CD14-positive monocyte (primary cell): ENCODE data around the gene CACNA1B. TPM values are rescaled to one million over a fixed set of nuclear protein-coding genes. Genes with fewer than 3 reads are reported as not detected.

Experiments used
- DNase-seq, 3 donors: peaks; one replicate each; pipeline ENCODE4 v3.0.0-alpha.2; 2011 to 2022
- H2AFZ ChIP-seq: 2 replicates; pipeline ENCODE4 v1.6.0; 2012; ENCODE audit warnings: mild to moderate bottlenecking, low read depth, low read length, inconsistent platforms; ENCODE audit not compliant: insufficient read depth, poor library complexity, severe bottlenecking
- H3K27ac ChIP-seq, 2 donors: 1 replicate in 1 of 2; 2 replicates in 1 of 2; pipeline ENCODE4 v1.5.1; 2012 to 2013; ENCODE audit warnings: low read length in 2 of 2, control low read depth in 1 of 2, inconsistent platforms in 1 of 2, low read depth in 1 of 2, mild to moderate bottlenecking in 1 of 2
- H3K27me3 ChIP-seq, 2 donors: one replicate each; pipeline versions ENCODE4 v1.6.0 to v1.6.1; 2011 to 2013; ENCODE audit warnings: low read length in 2 of 2; ENCODE audit not compliant: control insufficient read depth in 2 of 2, insufficient read depth in 2 of 2
- H3K36me3 ChIP-seq, 2 donors: replicated peaks in 1 of 2; 1 replicate in 1 of 2; 2 replicates in 1 of 2; pipeline versions ENCODE4 v1.5.1 to v1.6.1; 2012 to 2013; ENCODE audit warnings: low read length in 2 of 2, control low read depth in 1 of 2, inconsistent platforms in 1 of 2, mild to moderate bottlenecking in 1 of 2; ENCODE audit not compliant: insufficient read depth in 2 of 2, control insufficient read depth in 1 of 2
- H3K4me1 ChIP-seq, 2 donors: 1 replicate in 1 of 2; 2 replicates in 1 of 2; pipeline versions ENCODE4 v1.5.1 to v1.6.1; 2012 to 2013; ENCODE audit warnings: low read length in 2 of 2, control low read depth in 1 of 2, inconsistent platforms in 1 of 2, mild to moderate bottlenecking in 1 of 2, moderate library complexity in 1 of 2; ENCODE audit not compliant: insufficient read depth in 2 of 2, control insufficient read depth in 1 of 2
- H3K4me2 ChIP-seq: replicated peaks from 2 replicates; pipeline ENCODE3; 2012; ENCODE audit warnings: low read length, moderate library complexity, mild to moderate bottlenecking; ENCODE audit not compliant: poor library complexity, severe bottlenecking; ENCODE audit errors: extremely low read depth
- H3K4me3 ChIP-seq, 3 experiments: fragments of 200-600 bp in 1 of 3; sonication (generic) in 1 of 3; replicated peaks in 1 of 3; 1 replicate in 2 of 3; 2 replicates in 1 of 3; pipeline ENCODE4 v1.5.1; 2011 to 2013; ENCODE audit warnings: low read length in 3 of 3, mild to moderate bottlenecking in 3 of 3, control low read depth in 2 of 3, low read depth in 2 of 3, inconsistent platforms in 1 of 3, moderate library complexity in 1 of 3
- H3K79me2 ChIP-seq: 2 replicates; pipeline ENCODE4 v1.6.0; 2012; ENCODE audit warnings: mild to moderate bottlenecking, control low read depth, inconsistent platforms, low read length, moderate library complexity; ENCODE audit not compliant: insufficient read depth
- H3K9ac ChIP-seq: 2 replicates; pipeline ENCODE4 v1.6.0; 2017; ENCODE audit warnings: low read length, mild to moderate bottlenecking; ENCODE audit not compliant: insufficient read depth, poor library complexity, severe bottlenecking
- H3K9me3 ChIP-seq, 2 donors: replicated peaks in 1 of 2; 1 replicate in 1 of 2; 2 replicates in 1 of 2; pipeline versions ENCODE4 v1.5.1 to v1.6.1; 2012 to 2013; ENCODE audit warnings: low read length in 2 of 2, control low read depth in 1 of 2; ENCODE audit not compliant: control insufficient read depth in 1 of 2, insufficient read depth in 1 of 2
- H4K20me1 ChIP-seq: 2 replicates; pipeline ENCODE4 v1.6.0; 2012; ENCODE audit warnings: mild to moderate bottlenecking, low read length, control low read depth, moderate library complexity; ENCODE audit not compliant: insufficient read depth
- H3K27ac Mint-ChIP-seq, 7 donors: one replicate each; pipeline ENCODE4 v1.8.0; 2020; ENCODE audit warnings: mild to moderate bottlenecking in 7 of 7, mixed read lengths in 7 of 7, moderate library complexity in 6 of 7, inconsistent platforms in 2 of 7
- H3K27me3 Mint-ChIP-seq, 3 donors: one replicate each; pipeline ENCODE4 v1.8.0; 2021 to 2022; ENCODE audit warnings: low read depth in 3 of 3, mild to moderate bottlenecking in 3 of 3, mixed read lengths in 3 of 3, moderate library complexity in 3 of 3, inconsistent platforms in 1 of 3
- H3K36me3 Mint-ChIP-seq, 2 donors: one replicate each; pipeline ENCODE4 v1.8.0; 2020; ENCODE audit warnings: mixed read lengths in 2 of 2, inconsistent platforms in 1 of 2, mild to moderate bottlenecking in 1 of 2
- H3K4me1 Mint-ChIP-seq: one replicate; pipeline ENCODE4 v1.8.0; 2020; ENCODE audit warnings: mild to moderate bottlenecking, mixed read lengths
- H3K4me3 Mint-ChIP-seq, 2 donors: one replicate each; pipeline ENCODE4 v1.8.0; 2020; ENCODE audit warnings: mild to moderate bottlenecking in 2 of 2, mixed read lengths in 2 of 2, moderate library complexity in 1 of 2
- H3K9me3 Mint-ChIP-seq, 7 donors: one replicate each; pipeline ENCODE4 v1.8.0; 2020 to 2022; ENCODE audit warnings: mixed read lengths in 7 of 7, mild to moderate bottlenecking in 6 of 7, moderate library complexity in 6 of 7, inconsistent platforms in 2 of 7
- WGBS: methylation state at CpG from one replicate; pipeline ENCODE4 v1.1.5; 2013; ENCODE audit warnings: missing lambda C conversion rate; ENCODE audit not compliant: insufficient coverage; 5-methylcytosine and 5-hydroxymethylcytosine counted together
- intact Hi-C, 2 donors: fragments of 100-400 bp; cut with micrococcal nuclease; formaldehyde crosslinking; loops; one replicate each; pipeline versions ENCODE4 v1.15.0 to v1.15.1; 2023
- polyA plus RNA-seq, 3 donors: library from polyadenylated mRNA; depleted of rRNA in 1 of 3; unstranded in 2 of 3; stranded (reverse) in 1 of 3; fragments of 300-500 nt in 2 of 3; fragments of >200 nt in 1 of 3; fragmentation: Illumina TruSeq in 2 of 3; gene quantifications; 1 replicate in 2 of 3; 2 replicates in 1 of 3; pipeline ENCODE4 v1.2.3, GENCODE V29; 2012 to 2021
- TF ChIP-seq, protein P1 (sequence below): fragments of 200-600 bp; IDR thresholded peaks from one replicate; pipeline ENCODE4 v1.8.0; 2022; ENCODE audit warnings: antibody characterized with exemption, mild to moderate bottlenecking

Gene CACNA1B
- polyA plus RNA-seq, 3 donors: not detected

DNA sequence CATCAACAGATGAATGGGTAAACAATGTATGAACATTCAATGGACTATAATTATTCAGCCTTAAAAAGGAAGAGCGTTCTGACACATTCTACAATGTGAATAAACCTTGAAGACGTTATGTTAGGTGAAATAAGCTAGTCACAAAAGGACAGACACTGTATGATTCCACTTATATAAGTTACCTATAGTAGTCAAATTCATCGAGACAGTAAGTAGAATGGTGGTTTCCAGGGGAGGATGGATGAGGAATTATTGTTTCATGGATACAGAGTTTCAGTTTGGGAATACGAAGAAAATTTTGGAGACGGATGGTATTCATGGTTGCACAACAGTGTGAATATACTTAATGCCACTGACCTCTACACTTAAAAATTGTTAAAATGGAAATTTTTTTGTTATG is 216.4 kb downstream of the CACNA1B start:
- no peaks in the 10 kb centered on the region for H3K9me3 ChIP-seq
- H3K36me3 ChIP-seq: no peaks in the 10 kb centered on the region
- H3K9ac ChIP-seq: no peak overlapping the region
- Mint-ChIP-seq H3K27me3 (peaks cover 5 to 18% (median 9%) of the 10 kb centered on the region in 3 donors), H3K4me1 (peaks cover 19% of the 10 kb centered on the region), H3K4me3 (no peak overlapping the region), H3K36me3 (no peaks in the 10 kb centered on the region), H3K9me3 (no peaks in the 10 kb centered on the region), H3K27ac (no peak overlapping the region)
- TF ChIP-seq, protein P1, sequence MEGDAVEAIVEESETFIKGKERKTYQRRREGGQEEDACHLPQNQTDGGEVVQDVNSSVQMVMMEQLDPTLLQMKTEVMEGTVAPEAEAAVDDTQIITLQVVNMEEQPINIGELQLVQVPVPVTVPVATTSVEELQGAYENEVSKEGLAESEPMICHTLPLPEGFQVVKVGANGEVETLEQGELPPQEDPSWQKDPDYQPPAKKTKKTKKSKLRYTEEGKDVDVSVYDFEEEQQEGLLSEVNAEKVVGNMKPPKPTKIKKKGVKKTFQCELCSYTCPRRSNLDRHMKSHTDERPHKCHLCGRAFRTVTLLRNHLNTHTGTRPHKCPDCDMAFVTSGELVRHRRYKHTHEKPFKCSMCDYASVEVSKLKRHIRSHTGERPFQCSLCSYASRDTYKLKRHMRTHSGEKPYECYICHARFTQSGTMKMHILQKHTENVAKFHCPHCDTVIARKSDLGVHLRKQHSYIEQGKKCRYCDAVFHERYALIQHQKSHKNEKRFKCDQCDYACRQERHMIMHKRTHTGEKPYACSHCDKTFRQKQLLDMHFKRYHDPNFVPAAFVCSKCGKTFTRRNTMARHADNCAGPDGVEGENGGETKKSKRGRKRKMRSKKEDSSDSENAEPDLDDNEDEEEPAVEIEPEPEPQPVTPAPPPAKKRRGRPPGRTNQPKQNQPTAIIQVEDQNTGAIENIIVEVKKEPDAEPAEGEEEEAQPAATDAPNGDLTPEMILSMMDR: no peak
- intact Hi-C loops: no loop called here
- no peaks in the 10 kb centered on the region for H4K20me1 ChIP-seq
- H3K4me1 ChIP-seq: peaks cover 4 to 8% of the 10 kb centered on the region in 2 donors
- WGBS: no CpG with 5 or more reads among the region's 5 CpGs
- H3K27ac ChIP-seq: no peak overlapping the region
- H2AFZ ChIP-seq: no peak overlapping the region
- no peaks in the 10 kb centered on the region for H3K79me2 ChIP-seq
- no peak overlapping the region for H3K4me2 ChIP-seq
- DNase-seq: no peak
- H3K4me3 ChIP-seq: no peak overlapping the region
- H3K27me3 ChIP-seq: peaks cover 0 to 4% of the 10 kb centered on the region in 2 donors

DNA sequence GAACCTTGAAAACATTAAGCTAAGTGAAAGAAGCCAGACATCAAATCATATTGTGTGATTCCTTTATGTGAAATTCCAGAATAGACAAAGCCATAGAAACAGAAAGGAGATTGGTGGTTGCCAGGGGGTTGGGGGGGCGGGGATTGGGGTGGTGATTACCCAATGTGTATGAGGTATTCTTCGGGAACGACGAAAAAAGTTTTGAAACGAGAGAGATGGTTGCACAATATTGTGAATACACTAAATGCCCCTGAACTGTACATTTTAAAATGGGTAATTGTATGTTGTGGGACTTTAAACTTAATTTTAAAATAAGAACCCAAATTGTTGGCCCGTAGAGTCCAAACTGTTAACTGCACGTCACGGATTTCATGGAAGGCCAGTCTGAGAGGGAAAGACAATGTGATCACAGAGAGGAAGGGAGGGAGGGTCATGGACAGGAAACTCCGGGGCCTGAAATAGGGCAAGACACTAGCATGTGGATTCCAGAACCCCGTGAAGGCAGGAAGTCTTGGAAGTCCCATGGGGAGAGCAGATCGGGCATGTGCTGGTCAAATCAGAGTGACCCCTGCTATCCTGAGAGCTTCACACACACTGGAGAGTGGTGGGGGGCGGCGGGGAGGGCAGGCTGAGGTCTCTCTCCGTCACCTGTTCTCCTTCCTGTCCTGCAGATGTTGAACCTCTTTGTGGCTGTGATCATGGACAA is 218.4 kb downstream of the CACNA1B start:
- H3K4me3 Mint-ChIP-seq: no peak overlapping the region
- intact Hi-C loops: no loop called here
- peak overlapping the region in 3 of 7 donors; percentile 2 to 53 (median 34) for H3K27ac Mint-ChIP-seq
- H3K4me3 ChIP-seq: no peak overlapping the region
- peaks cover 4 to 8% of the 10 kb centered on the region in 2 donors for H3K4me1 ChIP-seq
- DNase-seq: peak in 2 of 3 donors; percentile 5 to 22
- 86% methylated on average over 8 of the region's 14 CpGs for WGBS
- no peaks in the 10 kb centered on the region for H3K36me3 Mint-ChIP-seq
- H3K27me3 Mint-ChIP-seq: peaks cover 3 to 11% (median 9%) of the 10 kb centered on the region in 3 donors
- H3K79me2 ChIP-seq: no peaks in the 10 kb centered on the region
- H3K36me3 ChIP-seq: no peaks in the 10 kb centered on the region
- no peak overlapping the region for H3K27ac ChIP-seq
- TF ChIP-seq, protein P1: no peak
- H3K27me3 ChIP-seq: peaks cover 0 to 2% of the 10 kb centered on the region in 2 donors
- H4K20me1 ChIP-seq: no peaks in the 10 kb centered on the region
- H3K4me1 Mint-ChIP-seq: peaks cover 15% of the 10 kb centered on the region
- no peak overlapping the region for H2AFZ ChIP-seq
- H3K9me3 ChIP-seq: no peaks in the 10 kb centered on the region
- H3K4me2 ChIP-seq: no peak overlapping the region
- peaks cover 0 to 3% (median 0%) of the 10 kb centered on the region in 7 donors for H3K9me3 Mint-ChIP-seq
- no peak overlapping the region for H3K9ac ChIP-seq
